HPDE6-E6E7 (cell line): ENCODE results near the gene MYOD1.

Experiments used
- DNase-seq: peaks from one replicate; pipeline ENCODE4 v3.0.0; 2011; ENCODE audit warnings: missing footprints; ENCODE audit errors: extremely low spot score

MYOD1 gene

DNA sequence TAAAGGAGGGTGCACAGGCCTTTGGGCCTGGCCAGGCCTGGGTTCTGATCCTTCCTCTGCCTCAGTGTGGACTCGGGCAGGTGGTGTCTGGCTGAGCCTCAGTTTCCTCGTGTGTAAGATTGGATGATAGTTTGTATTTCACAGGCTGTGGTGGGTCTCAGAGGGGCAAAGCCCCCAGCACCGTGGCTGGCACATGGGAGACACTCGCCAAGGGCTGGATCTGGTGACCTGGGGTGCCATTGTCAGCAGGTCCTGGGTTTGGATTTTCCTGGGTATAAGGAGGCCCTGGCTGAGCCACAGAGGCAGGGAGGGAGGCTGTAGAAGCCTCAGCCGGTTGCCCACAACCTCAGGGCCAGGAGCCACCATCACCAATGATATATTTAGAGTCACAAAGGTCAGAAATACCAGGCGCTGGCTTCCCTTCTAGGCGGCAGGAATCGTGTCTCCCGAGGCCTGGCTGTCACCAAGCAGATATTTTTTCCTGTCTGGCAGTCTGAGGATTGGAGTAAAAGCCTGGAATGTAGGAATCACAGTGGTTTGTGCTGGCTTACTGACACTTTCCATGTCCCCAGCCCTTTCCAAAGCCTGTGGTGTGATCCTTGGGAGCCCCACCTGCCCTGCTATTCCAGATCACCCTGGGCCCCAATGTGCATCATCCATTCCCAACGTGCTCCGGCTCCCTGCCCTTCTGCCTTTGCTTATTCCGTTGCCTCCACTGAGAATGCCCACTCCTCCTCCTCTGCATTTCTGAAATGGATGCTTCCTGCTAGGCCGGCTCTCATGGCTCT is 30.8 kb downstream of the MYOD1 start:
- no peak for DNase-seq

DNA sequence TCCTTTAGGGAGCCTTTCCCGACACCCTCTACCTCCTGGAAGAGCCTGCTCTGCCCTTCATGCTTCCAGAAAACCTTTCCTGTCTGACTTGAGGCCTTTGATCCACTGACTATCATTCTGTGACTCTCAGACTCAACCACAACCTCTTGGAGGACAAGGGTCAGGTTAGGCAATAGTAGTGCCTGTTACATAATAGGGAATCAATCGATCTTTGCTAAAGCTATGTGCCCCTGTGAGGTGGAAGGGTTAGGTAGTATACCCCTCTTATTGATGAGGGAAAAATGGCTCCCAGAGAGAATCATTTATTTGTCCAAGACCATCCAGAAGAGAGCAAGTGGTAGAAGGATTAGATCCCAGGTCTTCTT is 31.4 kb downstream of the MYOD1 start:
- DNase-seq = no peak

DNA sequence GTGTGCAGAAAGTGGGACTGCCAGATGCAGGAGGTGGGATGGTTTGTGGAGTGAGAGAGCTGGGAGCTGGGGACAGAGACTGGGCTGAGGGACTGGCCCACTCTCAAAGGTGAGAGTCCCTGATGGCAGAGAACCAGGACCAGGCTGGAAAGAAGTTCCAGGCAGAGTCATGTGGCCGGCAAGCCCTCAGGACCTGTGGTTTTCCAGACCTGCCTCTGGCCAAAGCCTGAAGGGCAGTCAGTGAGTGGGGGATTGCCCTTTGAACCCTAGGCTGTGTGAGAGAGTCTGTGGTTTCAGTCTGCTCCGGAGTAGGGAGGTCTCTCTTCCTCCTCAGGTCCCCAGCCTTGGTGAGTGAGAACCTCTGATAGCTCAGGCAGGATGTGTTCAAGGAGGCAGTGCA is 32.2 kb downstream of the MYOD1 start:
- no peak for DNase-seq

DNA sequence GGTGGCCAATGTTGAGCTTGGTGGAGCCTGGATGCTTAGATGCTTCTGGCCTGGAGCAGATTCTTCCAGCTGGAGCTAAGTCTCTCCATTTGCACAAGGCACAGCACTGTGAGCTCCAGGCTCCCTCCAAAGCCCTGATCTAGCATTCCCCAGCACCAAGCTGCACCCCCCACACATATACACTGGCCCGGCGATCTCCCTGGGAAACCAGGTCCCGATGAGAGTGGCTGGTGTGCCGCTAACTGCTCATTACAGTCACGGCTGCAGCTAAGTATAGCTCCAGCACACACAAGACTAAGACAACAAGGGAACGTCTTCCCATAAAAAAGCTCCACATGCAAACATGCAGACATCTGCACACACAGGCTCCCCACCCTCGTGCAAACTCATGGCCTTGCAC is 32.8 kb downstream of the MYOD1 start:
- no peak for DNase-seq

DNA sequence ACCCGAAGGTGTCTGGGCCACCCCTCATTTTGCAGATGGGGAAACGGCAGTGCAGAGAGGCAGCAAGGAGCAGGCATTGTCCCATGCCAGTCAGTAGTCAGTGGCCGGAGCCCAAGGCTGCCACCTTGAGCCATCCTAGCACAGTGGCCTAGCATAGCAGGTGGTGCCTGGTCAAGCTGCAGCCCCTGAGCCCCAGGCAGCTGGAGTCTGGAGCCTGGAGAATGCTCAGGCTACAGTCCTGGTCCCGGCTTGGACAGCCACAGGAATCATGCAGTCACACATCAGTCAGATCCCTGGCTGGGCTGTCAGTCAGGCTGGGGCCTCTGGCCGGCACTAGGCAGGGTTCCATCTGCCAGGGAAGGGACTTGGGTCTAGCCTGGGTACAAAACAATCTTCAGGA is 33.8 kb downstream of the MYOD1 start:
- DNase-seq = no peak

DNA sequence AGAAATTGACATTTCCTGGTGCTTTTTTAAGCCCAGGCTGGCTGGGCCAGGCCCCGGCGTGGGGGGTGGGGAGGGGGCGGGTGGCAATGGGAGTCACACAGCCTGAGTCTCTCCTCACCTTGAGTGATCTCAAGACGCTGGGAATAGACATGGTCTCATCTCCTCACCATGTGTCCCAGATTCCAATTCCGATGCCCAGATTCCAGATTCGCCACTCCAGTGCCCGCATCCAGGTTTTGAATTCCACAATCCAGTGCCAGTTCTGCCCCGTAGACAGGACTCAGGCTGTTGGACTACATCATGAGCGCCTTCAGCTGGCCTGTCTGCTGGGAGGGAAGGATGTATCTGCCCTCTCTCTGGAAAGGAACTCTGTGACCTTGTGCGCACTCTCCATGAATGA is 34.3 kb downstream of the MYOD1 start:
- DNase-seq = no peak

DNA sequence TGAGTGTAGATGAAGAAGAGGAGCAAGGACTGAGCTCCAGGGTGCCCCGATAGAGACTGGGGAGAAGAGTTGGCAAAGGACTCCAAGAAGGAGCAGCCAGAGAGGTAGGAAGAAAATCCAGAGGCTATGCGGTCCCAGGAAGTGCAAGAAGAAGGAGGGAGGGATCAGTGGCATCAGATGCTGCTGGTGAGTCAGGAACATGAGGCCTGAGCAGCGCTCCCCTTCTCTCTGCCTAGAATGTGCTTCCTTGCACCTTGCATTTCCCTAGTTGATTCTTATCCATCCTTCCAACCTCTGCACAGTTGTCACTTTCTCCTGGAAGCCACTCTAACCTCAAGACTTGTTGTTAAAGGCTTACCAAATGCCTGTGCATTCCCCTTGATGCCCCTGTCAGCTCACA is 36.5 kb downstream of the MYOD1 start:
- no peak for DNase-seq

DNA sequence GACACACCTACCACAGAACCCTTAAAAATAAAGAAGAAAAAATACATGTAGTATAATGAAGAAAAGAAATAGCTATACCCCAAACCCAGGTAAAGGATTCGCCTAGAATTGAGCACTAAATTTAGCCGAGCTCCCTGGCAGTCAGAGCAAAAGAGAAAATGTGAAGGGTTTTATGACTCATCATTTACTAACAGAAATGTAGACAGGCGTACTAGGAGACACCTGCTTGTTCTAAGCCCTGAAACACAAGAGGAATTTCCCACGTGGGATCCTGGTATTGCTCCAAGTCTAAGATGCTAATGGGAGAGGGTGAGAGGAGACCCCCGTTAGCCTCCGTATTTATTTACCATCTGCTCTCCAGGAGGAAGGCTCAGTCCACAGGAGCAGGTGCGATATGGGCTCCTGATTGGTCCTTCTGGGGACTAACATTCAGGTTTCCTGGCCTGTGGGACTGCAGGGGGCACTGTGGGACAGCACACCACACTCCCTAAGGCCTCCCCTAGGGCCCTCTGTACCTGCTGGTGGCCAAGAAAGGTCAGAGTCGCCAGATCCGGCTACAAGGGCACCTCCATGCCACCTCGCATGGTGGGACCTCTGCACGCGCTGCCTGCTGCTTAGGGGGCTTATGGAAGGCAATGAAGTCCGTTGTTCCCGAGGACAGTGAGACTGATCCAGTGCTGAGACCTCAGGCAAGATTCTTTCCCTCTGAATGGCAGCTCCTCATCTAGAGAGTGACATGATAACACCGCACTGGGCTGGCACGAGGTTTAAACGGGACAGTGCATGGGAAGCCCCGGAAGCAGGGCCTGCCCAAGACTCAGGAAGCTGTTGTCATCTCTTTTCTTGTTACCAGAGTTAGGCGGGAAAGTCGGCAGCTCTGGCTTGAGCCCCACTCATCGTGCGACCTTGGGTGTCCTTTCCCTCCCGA is 41.0 kb downstream of the MYOD1 start:
- DNase-seq = no peak

DNA sequence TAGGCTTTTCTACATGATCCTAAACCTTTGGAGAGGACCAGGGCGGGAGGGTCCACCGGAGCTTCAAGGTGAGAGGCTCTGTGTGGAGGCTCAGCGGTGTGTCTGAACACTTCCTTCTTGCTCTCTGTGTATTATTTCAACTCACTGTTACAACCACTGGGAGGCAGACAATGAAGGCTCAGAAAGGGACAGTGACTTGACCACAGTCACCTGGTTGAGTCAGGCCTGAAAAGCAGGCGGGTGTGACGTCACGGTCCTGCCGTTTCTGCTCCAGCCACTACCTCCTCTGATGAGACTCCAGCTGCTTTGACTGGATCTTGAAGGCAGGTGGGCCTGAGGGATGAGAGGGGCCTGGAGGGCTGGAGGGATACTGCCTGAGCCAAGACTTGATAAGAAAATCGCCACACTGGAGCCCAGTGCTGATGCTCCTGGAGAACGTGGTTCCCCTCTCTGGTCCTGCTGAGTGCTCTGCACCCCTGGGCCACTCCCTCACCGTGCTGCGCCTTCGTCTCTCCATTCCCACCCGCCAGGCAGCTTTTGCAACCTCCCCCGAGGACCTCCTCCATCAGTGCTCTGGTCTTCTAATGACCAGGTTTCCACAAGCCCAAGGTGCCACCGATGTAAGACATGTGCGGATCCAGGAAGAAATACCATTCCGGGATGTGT is 43.1 kb downstream of the MYOD1 start:
- no peak for DNase-seq

DNA sequence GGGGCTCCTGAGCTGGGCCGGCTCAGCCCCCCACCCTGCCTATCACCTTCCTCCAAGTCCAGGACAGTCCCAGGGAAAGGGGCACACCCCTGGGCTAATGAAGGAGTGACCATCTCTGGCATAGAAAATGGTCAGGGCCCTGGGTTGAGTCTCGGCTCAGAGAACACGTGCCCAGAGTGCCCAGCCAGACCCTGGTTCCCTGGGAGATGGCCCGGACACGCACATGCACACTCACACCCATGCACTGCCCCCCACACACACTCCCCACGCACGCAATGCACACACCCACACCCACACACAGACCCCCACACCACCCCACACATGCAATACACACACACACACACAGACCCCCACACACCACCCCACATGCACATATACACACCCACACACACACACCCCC is 43.9 kb downstream of the MYOD1 start:
- DNase-seq = no peak

DNA sequence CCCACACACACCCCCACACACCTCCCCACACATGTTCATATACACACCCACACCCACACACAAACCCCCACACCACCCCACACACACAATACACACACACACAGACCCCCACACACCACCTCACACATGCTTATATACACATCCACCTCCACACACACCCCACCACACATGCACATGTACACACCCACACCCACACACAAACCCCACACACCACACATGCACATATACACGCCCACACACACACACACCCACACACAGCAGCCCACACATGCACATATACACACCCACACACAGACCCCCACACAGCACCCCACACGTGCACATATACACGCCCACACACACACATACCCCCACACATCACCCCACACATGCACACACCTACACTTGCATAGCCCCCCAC is 44.3 kb downstream of the MYOD1 start:
- no peak for DNase-seq

DNA sequence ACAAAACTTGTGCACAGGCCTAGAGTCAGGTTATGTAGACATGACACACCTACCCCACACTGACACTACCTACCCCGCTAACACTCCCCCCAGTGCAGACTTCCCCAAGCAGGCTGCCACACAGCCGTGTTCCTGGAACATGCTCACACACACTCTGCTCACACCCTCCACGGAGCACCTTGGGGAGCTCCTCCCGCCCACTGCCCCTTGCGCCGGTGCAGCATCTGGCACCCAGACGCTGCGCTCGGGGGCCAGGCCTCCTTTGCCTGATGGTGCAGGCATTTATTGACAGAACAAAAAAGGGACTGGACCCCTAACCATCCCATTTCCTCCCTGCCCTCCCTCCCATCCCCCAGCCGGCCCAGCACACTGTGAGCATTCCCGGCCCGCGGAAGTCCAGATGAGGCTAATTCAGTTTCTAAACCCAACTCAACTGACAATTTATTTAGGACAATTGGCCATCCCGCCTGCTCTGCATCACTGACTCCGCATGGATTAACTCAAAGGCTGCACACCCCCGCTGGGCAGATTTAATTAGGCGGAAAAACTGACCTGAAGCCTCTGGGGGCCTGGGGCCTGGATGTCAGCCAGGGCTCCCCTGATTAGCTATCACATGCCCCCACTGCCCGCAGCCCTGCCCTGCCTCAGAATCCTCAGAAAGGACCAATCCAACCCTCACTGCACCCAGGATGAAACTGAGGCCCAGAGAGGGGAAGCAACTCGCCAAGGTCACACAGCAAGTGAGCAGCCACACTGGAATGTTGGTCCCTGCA is 45.3 kb downstream of the MYOD1 start:
- no peak for DNase-seq

DNA sequence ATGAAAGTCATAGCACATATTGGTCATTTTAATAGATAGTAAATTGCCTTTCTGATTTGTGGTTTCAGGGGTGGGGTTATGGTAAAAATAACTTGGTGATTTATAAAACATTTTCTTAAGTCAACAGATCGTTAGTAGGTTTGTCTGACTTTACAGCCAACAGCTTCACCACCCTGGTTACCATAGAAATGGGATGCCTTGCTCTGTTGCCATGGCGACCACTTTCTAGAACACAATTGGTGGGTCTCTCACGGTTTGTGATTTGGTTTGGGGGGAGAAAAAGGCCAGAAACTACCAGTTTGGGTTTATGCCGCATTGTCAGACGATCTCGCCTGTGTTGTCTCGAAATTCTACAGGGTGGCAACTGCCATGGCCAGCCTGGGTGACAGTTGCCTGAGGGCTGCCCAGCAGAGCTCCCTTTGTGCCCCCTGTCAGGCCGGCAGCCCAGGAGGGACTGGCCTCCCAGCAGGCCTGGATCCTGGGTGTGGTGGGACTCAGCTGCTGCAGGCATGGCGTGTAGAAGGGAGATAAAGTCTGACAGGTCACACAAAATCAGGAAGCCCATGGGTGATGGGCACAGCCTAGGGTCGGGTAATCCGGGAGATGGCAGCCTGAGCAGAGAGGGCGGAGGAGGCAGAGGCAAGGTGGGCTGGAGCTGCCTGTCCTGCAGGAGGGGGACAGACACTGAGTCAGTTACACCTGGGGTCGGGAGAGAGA is 46.1 kb downstream of the MYOD1 start:
- no peak for DNase-seq

DNA sequence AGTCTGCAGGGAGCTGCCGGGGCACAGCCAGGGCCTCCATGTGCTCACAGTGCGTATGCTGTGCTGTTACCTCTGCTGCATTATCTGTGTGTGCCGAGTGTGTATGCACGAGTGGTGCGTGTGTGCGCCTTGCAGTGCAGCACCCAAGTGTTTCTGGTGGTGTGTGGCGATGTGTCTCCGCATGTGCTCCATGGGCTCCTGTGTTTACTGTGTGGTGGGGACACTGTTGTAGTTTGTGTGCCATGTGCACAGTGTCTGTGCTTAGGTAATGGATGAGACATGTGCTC is 46.6 kb downstream of the MYOD1 start:
- no peak for DNase-seq

DNA sequence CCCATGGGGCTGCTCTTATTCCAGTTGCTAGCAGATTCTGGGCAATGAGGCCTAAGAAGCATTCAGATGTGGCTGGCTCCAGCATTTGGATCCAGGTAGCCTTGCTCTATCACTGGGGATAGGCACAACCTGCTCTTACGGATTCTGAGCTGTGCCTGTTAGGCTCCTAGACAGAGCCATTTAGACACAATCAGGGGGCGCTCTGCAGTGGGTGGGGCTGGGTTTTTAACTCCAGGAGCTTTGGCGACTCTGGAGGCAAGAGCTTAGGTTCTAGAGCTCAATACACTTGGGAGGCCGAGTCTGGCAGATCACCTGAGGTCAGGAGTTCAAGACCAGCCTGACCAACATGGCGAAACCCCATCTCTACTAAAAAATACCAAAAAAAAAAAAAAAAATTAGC is 47.2 kb downstream of the MYOD1 start:
- no peak for DNase-seq

DNA sequence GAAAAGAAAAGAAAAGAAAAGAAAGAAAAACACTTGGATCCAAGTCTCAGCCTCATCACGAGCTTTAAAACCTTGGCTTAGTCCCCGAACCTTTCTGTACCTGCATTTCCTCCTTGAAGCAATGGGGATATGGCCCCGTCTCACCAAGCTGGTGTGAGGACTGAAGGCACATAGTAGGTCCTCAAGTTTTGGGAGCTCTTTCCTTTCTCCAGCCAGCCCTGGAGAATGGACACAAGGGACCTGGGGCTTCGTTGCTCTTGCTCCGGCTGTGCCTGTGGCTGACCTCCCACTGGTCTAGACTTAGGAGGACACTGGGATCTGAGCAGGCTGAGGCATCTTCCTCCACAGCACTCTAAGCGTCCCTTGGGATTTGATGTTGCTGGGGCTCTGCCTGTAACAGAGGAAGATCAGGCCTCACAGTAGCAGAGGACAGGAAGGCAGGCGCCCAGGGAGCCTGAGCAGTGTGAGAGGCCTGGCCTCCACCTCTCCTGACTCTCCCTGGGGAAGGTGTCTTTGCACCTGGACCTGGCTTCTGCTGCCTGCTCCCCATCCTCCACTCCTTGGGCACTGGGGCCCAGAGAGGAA is 48.0 kb downstream of the MYOD1 start:
- no peak for DNase-seq

DNA sequence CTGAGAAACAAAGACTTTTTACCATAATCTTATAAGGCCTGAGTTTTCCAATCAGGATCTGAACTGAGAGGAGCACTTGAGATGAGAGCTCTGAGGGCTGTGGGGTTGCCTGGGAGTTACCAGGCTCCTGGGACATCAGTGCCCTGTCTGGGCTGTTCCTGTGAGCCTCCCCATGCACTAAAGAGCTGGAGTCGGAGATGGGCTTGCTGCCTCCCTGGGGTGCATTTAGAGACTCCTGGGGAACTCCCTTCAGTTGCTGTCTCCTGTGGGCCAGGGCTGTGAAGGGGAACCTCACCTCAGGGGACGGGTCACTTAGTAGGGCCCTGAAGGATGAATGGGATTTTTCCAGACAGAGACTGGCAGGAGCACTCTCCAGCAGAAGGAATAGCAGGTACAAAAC is 48.5 kb downstream of the MYOD1 start:
- DNase-seq = no peak

DNA sequence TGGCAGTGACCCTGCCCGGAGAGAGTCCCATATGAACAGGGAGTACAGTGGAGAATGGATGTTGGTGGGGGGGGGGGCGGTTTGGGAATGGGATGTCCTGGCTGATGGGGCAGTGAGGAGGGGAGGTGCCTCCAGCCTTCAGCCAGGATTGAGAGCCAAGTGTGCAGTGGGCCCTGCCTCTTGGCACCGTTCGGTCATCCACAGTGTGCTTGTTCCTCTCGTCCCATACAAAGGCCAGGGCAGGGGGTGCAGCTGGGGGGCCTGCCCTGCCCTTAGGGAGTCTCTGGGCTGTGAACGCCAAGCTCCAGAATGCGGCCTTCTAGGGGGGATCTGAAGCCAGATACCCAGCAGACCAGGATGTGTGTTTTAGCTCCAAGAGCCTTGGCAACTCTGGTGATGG is 49.2 kb downstream of the MYOD1 start:
- no peak for DNase-seq

DNA sequence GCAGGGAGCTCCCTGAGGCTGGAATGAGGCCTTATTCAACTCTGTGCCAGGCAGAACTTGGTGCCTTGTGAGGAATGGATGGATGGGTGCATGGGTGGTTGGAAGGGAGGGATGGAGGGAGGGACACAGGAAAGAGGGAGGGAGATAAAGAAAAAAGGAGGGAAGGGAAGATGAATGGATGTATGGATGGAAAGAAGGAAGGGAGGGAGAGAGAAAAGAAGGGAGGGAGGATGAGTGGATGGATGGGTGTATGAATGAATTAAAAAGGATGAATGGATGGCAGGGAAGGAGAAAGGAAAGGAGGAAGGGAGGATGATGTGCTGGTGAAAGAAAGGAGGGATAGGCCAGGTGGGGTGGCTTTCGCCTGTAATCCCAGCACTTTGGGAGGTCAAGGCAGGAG is 49.8 kb downstream of the MYOD1 start:
- no peak for DNase-seq

DNA sequence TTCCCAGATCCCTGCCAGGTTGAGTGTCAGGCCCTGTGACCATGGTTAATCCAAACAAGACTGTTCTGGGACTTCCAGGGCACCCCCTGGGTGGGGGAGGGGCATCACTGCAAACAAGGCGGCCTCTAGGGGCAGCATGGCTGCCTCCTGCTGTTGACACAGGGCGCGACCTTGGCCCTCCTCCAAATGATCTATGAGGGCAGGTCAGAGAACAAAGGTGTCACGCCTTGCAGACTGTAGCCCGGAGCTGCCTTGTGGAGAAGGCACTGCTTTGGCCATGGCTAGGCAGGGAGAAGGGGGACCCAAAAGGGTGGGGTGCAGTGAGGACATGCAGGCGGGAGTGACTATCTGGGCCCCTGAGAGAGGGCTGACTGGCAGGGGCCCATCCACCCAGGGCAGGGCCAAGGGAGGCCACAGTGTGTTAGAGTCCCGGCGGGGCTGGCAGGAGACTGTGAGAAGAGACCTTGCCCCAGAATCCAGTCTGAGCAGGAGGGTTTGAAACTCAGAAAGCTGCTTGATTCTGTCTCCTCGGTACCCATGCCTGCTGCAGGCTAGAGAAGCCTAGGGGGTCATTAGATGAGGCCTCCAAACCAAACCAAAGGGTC is 50.8 kb downstream of the MYOD1 start:
- no peak for DNase-seq

DNA sequence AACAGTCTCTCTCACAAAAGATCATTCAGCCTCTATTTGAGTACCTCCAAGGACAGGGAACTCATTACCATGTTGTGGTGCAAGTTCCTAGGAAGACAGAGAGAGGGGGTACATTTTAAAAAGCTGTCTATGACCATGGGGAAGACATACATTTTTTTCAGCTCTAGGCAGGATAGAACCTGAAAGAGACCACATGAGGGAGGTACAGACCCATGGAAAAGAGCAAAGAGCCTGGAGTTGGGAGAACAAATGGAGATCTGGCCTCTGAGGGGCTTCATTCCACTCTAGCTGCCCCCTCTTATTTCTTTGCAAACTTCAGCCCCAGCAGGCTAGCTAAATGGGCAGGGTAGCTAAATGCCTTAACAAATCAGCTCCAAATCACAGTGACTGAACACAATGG is 51.5 kb downstream of the MYOD1 start:
- DNase-seq = no peak
